CD4-positive, alpha-beta T cell treated with Interleukin-15 for 4 hours (primary cell): ENCODE measurements around the gene AMMECR1.

Experiments used
- DNase-seq: peaks from one replicate; pipeline ENCODE4 v3.0.0-alpha.2; 2020; ENCODE audit warnings: low spot score

The AMMECR1 gene

DNA sequence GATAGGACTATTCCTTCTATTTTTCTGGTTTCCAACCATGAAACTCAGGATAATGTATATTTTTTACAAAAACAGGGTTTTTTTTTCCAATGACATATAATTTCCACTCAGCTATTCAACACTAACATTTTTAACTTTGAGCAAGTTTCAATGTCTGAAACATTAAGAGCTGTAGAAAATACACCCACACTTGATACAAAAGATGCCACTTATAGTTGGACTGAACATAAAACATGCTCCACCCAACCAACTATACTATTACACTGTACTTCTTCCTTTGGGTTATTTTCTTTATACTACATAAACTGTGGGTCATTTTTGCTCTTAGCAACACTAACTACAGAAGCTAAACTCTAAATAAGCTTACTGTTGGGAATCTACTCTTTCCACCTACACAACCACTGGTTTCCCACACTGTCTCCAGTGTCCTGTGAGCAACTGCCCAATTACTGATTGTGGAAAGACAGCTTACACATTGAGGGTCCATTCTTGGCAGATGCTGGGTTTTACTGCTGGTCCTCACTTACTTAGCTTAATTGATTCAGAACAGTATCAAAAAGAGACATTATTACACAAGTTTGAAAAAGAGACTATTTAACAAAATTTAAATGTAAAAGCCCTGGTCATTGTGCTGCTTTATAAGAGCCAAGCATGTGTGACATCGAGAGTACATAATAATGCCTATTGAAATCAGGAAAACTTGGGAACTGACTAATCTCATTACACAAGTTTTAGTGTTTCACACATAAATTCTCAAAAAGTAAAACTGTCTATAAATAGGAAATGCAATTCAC, 6.3 kb downstream of the AMMECR1 start:
- no peak for DNase-seq

DNA sequence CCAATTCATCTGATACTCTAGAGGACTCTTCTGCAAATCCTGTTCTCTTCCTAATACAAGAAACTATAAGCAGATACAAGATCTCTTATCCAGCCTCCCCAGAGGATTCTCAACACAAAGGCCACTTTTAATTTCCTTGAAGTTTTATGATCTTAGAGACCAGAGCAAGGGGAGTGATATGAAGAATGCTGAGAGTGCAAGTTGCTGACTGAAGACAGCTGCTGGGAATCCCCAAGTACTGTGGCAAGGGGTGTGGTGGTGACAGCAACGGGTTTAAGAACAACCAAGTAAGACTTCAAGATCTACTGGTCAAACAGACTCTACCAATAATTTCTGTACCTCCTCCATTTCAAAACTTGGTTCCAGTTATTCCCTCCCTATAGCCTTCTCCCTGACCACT, 7.0 kb downstream of the AMMECR1 start:
- peak; percentile 39 for DNase-seq

DNA sequence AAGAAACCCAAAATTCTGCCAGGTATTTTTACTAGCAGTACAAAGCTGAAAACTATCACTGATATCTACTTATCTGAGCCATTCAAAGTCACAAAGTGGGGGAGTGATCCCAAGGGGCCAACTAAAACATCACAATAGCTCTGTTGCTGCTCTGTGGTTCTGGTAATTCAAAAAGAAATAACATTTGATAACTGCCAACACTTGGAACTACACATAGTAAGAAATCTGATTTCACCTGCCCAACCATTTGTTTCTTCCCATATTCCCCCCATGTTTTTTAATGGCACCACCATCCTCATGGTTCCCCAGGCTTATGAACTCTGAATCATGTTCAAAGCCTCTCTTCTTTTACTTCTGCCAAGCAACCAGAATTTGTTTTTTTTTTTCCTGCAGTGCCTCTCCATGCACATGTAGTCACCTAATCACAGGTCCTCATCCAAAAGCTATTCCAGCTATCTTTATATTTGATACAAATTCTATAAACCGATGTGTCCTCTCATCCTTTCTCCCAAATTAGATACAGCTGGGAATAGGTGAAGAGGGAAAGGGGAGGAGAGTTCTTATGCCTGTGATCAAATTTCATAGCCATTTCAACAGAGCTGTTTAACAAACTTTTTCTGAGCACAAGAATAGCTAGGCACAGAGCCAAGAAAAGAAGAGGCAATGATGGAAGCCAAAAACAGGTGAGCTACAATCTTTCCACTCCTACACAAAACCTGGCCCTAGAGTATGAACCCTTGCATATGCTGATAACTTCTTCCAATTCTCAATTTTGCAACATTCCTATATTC, 7.7 kb downstream of the AMMECR1 start:
- DNase-seq: no peak

DNA sequence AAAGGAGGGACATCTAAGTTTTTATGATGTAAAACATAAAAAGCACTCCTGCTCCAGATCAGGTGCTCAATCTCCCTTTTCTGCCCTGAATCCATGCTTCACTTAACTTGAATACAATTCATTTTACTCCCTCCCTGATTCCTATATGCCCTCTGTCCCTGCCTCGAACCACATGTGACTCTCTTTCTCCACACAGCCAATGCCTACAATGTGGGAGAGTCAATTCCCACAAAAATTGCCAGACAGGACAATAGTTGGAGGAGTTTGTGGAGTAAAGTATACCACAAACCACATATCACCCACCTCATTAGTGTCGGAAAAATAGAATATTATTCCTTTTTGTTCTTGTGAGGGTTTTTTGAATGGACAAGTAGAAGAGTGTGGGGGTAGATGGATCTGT, 9.7 kb downstream of the AMMECR1 start:
- DNase-seq: no peak

DNA sequence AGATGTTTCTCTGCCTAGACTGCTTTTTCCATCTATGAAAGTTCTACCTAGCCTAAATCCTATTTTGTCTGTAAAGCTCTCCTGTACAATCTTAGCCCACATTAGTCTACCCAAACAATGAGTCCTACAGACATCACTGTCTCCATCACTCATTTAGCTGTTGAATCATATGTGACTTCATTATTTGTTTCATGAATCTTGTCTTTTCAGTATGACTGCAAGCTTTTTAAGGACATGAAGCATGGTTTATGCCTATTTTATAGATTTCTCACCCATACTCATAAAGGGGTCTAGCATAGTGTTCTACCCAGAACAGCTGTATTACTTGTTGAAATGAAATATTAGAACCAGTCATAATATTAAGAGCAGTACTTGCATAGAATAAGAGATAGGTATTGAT, 13.0 kb downstream of the AMMECR1 start:
- DNase-seq: no peak

DNA sequence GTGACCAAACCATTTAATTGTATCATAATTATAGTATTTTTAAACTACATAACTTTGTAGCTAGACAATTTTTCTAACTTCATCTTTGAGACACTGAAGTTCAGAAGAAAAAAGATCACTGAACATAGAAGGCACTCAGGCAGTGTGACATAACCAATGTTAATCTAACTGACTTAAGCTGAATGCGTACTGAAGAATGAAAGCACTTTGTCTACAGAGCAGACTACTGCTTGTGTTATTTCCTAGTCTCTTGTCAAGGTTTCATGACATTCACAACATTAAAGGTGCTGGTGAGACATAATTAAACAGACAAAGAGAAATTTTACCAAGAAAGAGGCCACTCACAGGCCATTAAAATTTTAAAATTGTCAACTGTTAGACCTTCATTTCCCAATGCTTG, 13.5 kb downstream of the AMMECR1 start:
- DNase-seq: no peak

DNA sequence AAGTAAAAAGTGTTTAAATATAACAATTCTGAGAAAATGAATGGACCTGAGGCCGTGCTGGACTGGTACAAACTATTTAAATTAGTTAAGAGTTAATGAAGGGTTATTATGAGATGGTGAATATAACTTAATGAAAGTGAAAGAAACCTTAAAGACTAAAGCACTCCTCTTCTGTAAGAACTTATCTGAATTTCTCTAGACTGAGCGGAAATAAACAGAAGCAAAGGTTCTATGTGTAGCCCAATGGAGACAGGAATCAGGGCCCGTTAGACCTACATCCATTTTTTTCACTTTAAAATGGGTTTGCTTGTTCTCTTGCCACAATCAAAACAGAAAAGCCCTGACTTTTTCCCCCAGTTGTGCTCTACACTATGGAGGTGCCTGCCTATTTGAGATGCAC, 14.9 kb downstream of the AMMECR1 start:
- DNase-seq: no peak

DNA sequence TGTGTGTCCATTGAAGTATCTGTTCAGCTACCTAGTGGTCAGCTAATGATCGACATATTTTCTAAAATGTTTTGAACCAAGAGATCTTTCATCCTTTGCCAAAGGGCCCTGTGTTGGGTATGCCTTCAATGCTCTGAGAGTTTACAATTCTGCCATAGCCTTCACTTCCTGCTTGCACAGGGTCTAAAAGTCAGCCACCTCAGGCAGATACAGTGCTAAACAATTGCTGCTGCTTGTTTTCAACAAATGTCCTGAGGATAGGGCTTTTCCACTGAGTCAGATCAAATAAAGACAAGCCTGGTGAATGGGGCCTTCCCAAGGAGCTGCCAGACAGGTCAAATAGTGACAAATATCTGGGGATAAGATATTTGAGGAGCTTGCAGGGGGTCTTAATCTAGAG, 16.7 kb downstream of the AMMECR1 start:
- no peak for DNase-seq

DNA sequence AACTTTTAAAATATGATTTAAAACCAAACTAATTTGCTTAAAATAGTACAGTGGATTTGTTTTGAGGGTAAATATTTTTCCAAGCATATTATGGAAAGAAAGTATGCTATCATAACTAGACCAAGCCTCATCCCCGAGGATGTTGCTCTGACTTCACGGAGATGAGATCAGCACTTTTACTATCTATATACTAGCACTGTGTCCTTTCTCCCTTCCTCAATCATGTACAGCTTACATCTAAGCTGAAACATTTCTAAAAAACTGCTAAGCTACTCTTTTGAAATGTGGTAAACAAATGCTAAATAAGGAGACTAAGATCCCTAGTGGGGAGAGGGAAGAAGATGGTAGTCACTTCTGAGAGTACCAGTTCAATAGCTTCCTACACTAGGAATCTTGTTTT, 23.8 kb downstream of the AMMECR1 start:
- no peak for DNase-seq

DNA sequence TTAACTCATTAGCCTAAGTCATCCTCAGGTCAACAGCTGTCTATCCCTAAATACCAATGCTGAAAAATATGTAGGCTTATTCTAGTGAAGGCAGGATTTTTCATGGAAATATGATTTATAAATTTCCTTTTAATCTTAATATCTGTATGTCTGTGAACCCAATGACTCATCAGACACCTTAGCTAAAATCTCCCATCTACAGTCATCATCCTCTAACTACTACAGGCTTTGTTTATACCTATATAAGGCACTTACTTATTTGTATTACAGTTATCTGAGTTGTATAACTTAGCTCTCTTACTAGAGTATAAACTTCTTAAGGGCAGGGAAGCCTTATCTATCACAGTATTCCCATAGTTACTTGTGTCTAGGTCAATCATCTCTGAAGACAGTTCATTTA, 24.2 kb downstream of the AMMECR1 start:
- no peak for DNase-seq

DNA sequence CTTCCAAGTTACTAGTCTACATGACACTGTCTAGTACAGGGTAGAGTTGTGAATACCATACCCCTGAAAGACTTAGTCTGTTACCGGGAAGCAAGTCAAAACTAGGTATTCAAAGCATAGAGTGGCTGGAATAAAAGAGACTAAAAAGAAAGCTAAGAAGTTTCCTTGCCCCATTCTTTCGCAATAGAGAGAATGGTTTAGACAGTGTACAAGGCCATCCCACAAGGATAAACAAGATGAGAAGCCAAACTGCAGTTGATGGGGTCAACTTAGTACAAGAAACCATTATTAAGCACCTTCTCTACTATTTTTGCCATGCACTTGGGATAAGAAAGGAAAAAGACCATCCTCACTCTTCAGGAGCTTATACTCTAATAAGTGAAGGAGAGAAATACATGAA, 30.3 kb downstream of the AMMECR1 start:
- no peak for DNase-seq

DNA sequence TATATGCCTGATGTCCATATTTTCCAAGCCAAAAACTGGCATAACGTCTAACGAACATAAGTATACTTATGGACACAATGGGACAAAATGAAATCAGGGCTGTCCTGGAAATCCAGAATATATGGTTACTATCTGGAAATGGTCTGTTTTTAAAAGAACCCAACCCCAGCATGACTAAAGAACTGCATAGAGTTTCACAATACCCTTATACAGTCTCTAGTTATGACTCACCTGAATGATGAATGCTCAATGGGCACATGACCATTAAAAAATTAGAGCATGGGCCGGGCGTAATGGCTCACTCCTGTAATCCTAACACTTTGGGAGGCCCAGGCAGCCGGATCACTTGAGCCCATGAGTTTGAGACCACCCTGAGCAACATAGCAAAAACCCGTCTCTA, 31.8 kb downstream of the AMMECR1 start:
- no peak for DNase-seq

DNA sequence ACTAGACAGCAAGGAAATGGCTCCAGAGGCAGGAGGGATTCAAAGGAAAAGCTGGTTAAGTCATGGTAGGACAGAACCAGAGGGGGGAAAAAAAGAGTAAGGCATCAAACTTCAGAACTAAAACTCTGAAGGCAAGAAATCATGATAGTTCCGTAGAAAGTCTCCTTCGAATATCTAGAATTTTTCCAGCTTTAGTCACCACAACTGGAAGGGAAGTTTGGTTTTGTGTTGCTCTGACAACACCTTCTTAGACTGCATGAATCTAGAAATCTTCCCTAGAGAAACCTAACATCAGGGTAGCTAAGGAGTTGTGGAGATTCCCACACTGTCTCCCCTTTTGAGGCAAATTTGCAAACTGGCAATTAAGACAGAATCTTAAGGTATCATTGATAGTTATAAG, 33.7 kb downstream of the AMMECR1 start:
- no peak for DNase-seq

DNA sequence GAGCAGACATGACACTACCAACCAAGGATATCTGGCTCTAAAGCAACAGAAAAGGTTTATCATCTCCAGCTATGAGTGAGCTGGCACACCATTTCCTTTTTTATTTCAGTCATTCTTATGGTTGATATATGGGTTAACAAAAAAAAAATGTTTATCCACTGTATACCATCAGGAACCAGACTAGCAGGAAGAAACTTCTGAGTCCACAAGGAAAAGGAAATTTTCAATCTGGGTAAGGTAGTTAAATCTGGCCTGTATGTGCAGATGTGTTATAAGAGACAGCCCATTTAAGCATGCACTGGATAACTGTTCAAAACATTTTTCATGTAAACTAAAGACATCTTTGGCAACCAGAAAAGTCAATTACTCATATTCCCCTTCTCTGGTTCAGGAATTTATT, 35.0 kb downstream of the AMMECR1 start:
- no peak for DNase-seq

DNA sequence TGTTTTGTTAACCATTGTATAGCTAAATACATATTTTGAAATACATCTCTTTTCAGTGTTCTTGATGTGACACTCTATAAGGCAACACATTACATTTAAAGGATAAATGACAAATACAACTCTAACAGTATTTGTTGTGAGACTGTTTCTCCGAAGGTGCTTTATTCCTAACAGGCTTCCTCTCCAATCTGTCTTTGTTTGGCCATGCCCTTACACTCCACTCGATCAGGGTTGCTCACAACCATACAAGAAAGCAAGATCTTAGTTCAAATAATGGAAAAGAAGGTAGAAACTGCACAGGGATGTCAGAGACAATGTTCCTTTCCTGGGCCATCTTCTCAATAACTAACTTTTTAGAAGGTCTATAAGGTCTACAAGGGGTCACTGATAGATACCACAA, 36.5 kb downstream of the AMMECR1 start:
- no peak for DNase-seq

DNA sequence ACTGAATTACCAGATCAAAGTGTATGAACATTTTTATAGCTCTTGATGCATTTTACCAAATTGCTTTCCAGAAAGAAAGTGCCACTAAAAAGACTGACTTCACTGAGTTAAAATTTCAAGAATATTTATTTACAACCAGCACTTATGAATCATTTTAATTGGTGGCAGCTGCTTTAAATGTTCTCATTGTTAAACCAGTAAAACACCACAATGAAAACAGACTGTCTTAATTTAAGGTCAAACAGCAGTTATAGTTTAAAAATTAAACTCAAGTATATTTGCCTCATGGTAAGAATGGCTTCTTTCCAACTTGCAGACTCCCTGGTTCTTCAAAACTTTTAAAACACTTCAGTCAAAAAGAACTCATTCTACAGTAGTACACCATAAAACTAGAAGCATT, 36.9 kb downstream of the AMMECR1 start:
- DNase-seq: no peak

DNA sequence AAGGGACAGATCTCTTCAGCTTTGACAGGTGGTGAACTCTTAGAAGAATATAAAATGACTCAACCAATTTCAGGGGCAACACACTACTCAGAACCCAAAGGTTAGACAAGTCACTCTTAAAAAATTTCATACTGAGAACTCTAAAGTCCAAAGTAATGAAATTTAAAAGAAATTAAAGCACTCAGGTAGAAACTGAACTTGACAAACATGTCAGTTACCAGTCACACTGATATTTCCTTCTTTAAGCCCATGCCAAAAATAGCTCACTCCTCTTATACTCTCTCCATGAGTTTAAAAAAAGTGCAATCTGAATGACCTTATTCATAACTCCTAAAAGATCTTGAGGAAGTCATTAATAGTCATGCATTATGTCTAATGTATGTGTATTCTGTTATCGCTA, 40.3 kb downstream of the AMMECR1 start:
- no peak for DNase-seq

DNA sequence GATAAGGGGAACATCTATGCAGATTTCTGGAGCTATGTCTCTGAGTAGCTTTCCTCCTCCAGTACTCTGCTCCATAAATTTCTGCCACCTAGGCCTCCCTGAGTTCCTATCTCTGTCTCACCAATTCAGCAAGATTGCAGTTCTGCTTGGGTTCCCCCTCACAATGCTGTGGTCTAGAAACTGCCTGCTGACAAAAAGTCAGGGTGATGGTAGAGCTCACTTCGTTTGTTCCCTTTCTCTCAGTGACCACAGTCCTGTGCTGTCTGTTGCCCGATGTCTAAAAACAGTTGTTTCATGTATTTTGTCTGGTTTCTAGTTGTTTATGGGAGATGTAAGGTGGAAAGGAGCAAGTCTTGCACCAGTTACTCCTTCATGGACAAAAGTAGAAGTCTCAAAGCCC, 41.1 kb downstream of the AMMECR1 start:
- DNase-seq: no peak

DNA sequence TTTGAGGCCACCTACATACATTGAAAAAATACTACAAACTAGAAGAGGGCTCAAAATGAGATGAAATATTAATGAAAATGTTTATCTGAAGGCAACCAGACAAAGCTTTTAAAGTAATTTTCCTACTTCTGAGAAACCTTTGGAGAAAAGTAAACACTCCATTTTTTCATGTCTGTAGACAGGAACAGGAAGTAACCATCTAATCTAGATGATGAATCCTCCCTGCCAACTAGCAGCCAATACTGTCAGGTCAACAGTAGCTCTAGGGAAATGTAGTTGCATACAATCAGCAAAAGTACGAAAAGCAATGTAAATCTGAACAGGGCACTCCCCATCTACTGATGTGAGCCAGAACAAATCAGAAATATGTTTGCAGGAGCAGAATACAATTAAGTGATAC, 49.0 kb downstream of the AMMECR1 start:
- DNase-seq: no peak

DNA sequence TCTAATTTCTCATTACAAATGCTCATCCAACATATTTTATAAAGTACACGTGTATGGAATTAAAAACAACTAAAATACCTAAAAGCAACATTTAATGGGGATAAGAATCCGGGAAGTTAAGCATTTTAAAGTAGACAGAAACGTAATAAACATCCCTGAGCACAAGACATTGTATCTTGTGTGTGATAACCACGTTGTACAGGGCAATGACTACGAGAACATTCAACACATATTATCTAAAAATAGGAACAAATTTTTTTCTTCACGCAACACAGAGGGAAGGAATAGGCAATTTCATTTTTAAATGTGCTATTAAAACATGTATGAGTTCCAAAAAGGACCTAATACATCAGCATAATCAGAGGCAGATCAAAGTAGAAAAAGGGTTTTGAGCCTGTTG, 49.5 kb downstream of the AMMECR1 start:
- DNase-seq: no peak

DNA sequence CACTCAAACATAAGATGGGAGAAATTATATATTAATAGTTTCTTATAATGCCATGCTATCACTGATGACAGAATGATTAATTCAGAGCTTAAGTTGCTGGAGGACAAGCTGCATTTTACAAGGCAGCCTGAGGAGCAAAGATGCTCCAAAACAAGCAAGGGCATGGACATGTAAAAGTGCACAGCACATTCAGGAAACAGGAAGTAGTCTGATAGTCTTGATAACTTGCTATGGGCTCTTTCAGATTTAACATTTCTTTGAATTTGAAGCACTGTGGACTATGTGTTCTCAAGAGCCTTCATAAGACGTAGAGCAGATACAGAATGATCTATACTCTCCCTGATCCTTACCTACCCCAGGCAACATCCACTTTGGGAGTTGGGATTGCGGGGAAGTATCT, 50.0 kb downstream of the AMMECR1 start:
- DNase-seq: no peak

DNA sequence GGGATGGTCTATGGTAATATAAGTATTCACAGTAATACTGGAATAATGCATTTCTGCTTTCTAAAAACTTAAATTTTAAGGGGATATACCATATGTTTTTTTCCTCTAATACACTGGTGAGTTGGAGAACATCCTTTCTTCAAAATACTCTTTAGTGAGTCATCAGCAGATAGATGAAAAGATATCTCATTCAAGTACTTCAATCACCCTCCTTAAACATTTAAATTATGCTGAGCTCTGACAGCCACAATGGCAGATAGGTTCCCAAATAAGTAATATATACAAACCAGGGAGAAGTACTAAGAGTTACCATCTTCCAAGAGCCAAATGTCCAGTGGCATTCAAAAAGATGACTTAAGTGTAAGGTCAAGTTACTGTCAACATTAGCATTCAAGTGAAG, 52.2 kb downstream of the AMMECR1 start:
- no peak for DNase-seq

DNA sequence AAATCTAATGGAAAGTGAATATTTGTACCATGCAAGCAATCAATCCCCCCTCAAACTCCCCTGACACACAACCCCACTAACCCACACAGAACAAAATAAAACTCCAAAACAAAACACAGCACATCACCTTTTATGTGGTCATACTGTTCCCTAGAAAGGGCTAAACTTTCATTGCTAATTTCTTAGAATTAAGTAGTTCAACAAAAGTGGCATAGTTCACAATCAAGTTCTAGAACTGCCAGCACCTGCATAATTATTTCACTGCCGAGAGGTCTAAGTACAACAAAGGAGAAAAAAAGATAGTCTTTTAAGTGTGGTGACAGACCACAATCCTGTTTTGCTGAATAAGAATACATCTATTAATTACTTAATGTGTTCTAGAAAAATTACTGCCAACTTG, 58.8 kb downstream of the AMMECR1 start:
- DNase-seq: peak; percentile 37

DNA sequence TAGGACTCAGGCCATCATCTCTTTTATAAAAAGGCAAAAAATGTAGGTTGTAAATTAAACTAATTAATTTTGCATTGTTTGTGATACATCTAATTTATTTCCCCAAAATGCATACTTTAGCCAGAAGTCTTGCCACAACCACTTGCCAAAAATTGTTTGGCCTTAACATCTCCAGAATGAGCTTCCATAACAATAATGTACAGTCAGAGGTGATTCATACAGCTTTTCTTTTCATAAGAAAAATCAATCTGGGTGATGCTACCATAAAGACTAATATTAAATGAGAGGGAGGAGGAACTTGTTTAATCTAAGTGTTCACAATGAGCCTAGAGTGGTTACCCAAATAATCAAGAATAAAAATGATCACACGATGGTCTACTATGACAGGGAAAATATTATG, 59.3 kb downstream of the AMMECR1 start:
- no peak for DNase-seq
